ENCODE results near the gene RTKN2. TPM values are rescaled to one million over a fixed set of nuclear protein-coding genes. Genes with fewer than 3 reads are reported as not detected.

The RTKN2 gene
- polyA plus RNA-seq, 1 experiment = 1.4 TPM

DNA sequence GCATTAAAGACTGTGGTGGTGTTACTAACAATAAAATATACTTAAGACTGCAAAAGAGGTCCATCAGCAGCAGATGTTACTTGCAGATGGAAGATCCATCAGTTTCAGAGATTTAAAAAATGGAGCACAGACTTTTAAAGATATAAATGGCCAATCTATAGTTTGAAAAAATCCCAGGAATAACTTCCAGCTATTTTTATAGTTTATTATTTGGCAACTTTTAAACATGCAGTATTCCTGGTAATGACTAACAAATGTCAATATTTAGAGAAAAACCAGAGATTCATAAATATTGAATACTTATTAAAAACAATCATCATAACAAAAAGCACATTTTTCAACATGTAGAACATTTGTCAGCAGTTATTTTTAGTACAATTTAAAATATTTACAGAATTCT lies 30.7 kb downstream of the RTKN2 start:
- H3K27me3 ChIP-seq (ENCODE audit: control insufficient read depth, insufficient read depth, low read length) = no peaks in the 10 kb centered on the region
- H3K27ac ChIP-seq (ENCODE audit: low read depth, low read length) = no peak overlapping the region
- TF ChIP-seq CTCF (IDR thresholded peaks at IDR 0.05; ENCODE audit: low read depth, low read length) = no peak
- DNase-seq (ENCODE audit: low read depth, low spot score) = no peak
- H3K9me3 ChIP-seq (ENCODE audit: control insufficient read depth, insufficient read depth, low read length) = peaks cover 4% of the 10 kb centered on the region
- ChIA-PET POLR2A (no interaction called here), CTCF (no interaction called here)
- H3K4me3 ChIP-seq (ENCODE audit: low read depth, low read length) = no peak overlapping the region

GRCh38 chr10:62237506-62237905 lies 31.1 kb downstream of the RTKN2 start:
- ChIA-PET POLR2A (no interaction called here), CTCF (interaction anchor here (1.6 kb wide), 1 partner anchor 7 kb away, joined by 9 read pairs; no protein-coding TSS in a partner anchor)
- no peak overlapping the region for H3K4me3 ChIP-seq (ENCODE audit: low read depth, low read length)
- no peak for DNase-seq (ENCODE audit: low read depth, low spot score)
- no peak for TF ChIP-seq CTCF (IDR thresholded peaks at IDR 0.05; ENCODE audit: low read depth, low read length)
- peaks cover 4% of the 10 kb centered on the region for H3K9me3 ChIP-seq (ENCODE audit: control insufficient read depth, insufficient read depth, low read length)
- no peak overlapping the region for H3K27ac ChIP-seq (ENCODE audit: low read depth, low read length)
- no peaks in the 10 kb centered on the region for H3K27me3 ChIP-seq (ENCODE audit: control insufficient read depth, insufficient read depth, low read length)

DNA sequence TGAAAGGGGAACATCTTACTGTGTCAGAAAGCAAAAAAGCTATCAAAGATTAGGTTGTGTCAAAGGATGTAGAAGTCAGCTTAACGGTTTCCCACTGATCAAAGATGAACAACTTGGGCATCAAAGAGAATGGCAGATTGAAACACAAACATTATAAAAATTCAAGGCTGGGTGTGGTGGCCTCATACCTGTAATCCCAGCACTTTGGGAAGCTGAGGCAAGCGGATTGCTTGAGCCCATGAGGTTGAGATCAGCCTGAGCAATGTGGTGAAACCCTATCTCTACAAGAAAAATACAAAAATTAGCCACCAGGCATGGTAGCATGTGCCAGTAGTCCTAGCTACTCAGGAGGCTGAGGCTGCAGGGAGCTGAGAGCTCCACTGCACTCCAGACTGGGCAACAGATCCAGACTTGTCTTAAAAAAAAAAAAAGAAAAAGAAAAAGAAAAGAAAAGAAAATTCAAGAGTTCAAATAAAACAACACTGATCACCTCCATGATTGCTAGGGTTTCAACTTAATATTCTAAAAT lies 34.5 kb downstream of the RTKN2 start:
- no peak for TF ChIP-seq CTCF (IDR thresholded peaks at IDR 0.05; ENCODE audit: low read depth, low read length)
- Histone ChIP-seq H3K4me3 (ENCODE audit: low read depth, low read length) (no peak overlapping the region), H3K27ac (ENCODE audit: low read depth, low read length) (peak overlapping the region; percentile 63), H3K27me3 (ENCODE audit: control insufficient read depth, insufficient read depth, low read length) (no peaks in the 10 kb centered on the region), H3K9me3 (ENCODE audit: control insufficient read depth, insufficient read depth, low read length) (no peaks in the 10 kb centered on the region)
- CTCF ChIA-PET = interaction anchor here (0.6 to 3.0 kb wide), 3 partner anchors 11 to 224 kb away, joined by 3 to 15 read pairs (median 3); no protein-coding TSS in a partner anchor
- DNase-seq (ENCODE audit: low read depth, low spot score) = no peak
- POLR2A ChIA-PET = interaction anchor here (0.7 to 1.3 kb wide), 3 partner anchors 9 to 397 kb away, joined by 3 to 5 read pairs (median 3); no protein-coding TSS in a partner anchor

DNA sequence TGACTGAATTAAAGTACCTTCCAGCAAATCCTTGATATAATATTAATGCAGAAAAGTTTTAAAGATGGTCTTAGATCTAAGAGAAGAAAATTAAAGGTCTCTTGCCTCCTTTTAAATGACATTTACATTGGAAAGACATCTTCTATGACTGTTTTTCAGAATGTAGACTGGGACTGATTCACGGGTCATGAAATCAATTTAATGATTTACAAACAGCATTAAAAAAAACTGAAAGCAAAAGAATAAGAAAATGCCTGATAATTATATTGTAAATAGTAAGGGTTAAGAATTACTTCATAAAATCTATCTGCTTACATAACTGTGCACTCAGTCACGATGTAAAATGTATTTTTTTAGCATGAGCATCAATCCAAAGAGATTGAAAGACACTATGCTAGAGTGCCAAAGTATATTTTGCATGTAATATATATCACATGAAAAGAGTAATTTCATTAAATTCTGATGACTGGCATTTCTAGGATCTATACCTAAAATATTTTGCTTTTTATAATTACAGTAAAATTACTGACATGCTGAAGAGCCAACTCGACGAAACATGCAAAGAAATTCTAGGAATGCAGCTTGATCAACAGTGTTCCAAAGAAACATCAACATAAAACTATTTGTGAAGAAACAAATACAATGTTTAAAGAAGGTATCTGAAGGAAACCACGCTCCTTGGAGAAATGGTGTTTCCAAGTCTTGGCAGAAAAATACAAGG lies 35.1 kb downstream of the RTKN2 start:
- ChIA-PET POLR2A (interaction anchor here (0.7 to 1.0 kb wide), 2 partner anchors 10 to 396 kb away, joined by 3 to 5 read pairs; no protein-coding TSS in a partner anchor), CTCF (interaction anchor here (0.6 to 3.0 kb wide), 4 partner anchors 12 to 224 kb away, joined by 3 to 15 read pairs (median 3); no protein-coding TSS in a partner anchor)
- Histone ChIP-seq H3K9me3 (ENCODE audit: control insufficient read depth, insufficient read depth, low read length) (no peaks in the 10 kb centered on the region), H3K4me3 (ENCODE audit: low read depth, low read length) (no peak overlapping the region), H3K27ac (ENCODE audit: low read depth, low read length) (peak overlapping the region; percentile 63), H3K27me3 (ENCODE audit: control insufficient read depth, insufficient read depth, low read length) (no peaks in the 10 kb centered on the region)
- TF ChIP-seq CTCF (IDR thresholded peaks at IDR 0.05; ENCODE audit: low read depth, low read length) = no peak
- DNase-seq (ENCODE audit: low read depth, low spot score) = no peak

- Histone ChIP-seq H3K27me3 (ENCODE audit: control insufficient read depth, insufficient read depth, low read length) (no peaks in the 10 kb centered on the region), H3K27ac (ENCODE audit: low read depth, low read length) (peak overlapping the region; percentile 77), H3K9me3 (ENCODE audit: control insufficient read depth, insufficient read depth, low read length) (no peaks in the 10 kb centered on the region), H3K4me3 (ENCODE audit: low read depth, low read length) (no peak overlapping the region)
- TF ChIP-seq CTCF (IDR thresholded peaks at IDR 0.05; ENCODE audit: low read depth, low read length) = no peak
- no peak for DNase-seq (ENCODE audit: low read depth, low spot score)
- ChIA-PET POLR2A (interaction anchor here (0.7 to 2.2 kb wide), 9 partner anchors 12 to 332 kb away, joined by 4 to 14 read pairs (median 5); no protein-coding TSS in a partner anchor), CTCF (interaction anchor here (1.2 to 1.3 kb wide), 2 partner anchors 13 to 33 kb away, joined by 3 to 7 read pairs; no protein-coding TSS in a partner anchor)
Measured at GRCh38 chr10:62231805-62232204, 36.8 kb downstream of the RTKN2 start.

All from AG04450 (cell line).